ENCODE measurements around the gene EDC4. TPM values are rescaled to one million over a fixed set of nuclear protein-coding genes. Genes with fewer than 3 reads are reported as not detected.

EDC4 gene
- total RNA-seq, 1 donor from 2014 or later = 100 TPM

DNA sequence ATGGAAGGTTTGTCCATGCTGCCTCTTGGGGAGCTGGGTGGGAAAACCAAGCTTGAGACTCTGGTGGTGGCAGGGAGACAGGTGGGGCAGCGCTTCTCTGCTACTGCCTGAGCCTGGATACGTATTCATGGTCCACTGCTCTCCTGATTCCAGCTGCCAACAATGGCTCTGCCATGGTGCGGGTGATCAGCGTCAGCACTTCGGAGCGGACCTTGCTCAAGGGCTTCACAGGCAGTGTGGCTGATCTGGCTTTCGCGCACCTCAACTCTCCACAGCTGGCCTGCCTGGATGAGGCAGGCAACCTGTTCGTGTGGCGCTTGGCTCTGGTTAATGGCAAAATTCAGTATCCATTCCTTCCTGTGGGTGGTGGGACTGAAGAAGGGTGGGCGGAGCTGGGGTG lies 4.2 kb downstream of the EDC4 start:
- H3K4me3 Mint-ChIP-seq = no peak overlapping the region
- DNase-seq (ENCODE audit: low read depth, low spot score) = no peak
- H3K27me3 Mint-ChIP-seq (ENCODE audit: low read depth) = no peaks in the 10 kb centered on the region
- H3K36me3 Mint-ChIP-seq (ENCODE audit: low read depth) = peaks cover 12% of the 10 kb centered on the region
- H3K27ac Mint-ChIP-seq (ENCODE audit: unreplicated experiment) = no peak overlapping the region
- no peak for TF ChIP-seq CTCF (conservative IDR thresholded peaks at IDR 0.05)
- H3K9me3 Mint-ChIP-seq = no peaks in the 10 kb centered on the region
- H3K4me1 Mint-ChIP-seq = peaks cover 28% of the 10 kb centered on the region

DNA sequence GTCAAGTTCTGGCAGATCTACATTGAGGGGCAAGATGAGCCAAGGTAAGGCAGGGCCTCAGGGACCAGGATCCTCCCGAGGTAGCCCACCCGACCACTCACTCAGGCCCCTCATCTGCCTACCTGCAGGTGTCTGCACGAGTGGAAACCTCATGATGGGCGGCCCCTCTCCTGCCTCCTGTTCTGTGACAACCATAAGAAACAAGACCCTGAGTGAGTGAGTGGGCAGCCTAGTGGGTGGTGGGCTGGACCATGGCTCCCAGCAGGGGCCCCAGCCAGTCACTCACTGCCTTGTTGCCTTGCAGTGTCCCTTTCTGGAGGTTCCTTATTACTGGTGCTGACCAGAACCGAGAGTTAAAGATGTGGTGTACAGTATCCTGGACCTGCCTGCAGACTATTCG lies 5.4 kb downstream of the EDC4 start:
- H3K4me1 Mint-ChIP-seq = peaks cover 22% of the 10 kb centered on the region
- no peaks in the 10 kb centered on the region for H3K9me3 Mint-ChIP-seq
- peaks cover 12% of the 10 kb centered on the region for H3K36me3 Mint-ChIP-seq (ENCODE audit: low read depth)
- DNase-seq (ENCODE audit: low read depth, low spot score) = no peak
- no peak for TF ChIP-seq CTCF (conservative IDR thresholded peaks at IDR 0.05)
- no peak overlapping the region for H3K4me3 Mint-ChIP-seq
- no peaks in the 10 kb centered on the region for H3K27me3 Mint-ChIP-seq (ENCODE audit: low read depth)
- H3K27ac Mint-ChIP-seq (ENCODE audit: unreplicated experiment) = no peak overlapping the region

DNA sequence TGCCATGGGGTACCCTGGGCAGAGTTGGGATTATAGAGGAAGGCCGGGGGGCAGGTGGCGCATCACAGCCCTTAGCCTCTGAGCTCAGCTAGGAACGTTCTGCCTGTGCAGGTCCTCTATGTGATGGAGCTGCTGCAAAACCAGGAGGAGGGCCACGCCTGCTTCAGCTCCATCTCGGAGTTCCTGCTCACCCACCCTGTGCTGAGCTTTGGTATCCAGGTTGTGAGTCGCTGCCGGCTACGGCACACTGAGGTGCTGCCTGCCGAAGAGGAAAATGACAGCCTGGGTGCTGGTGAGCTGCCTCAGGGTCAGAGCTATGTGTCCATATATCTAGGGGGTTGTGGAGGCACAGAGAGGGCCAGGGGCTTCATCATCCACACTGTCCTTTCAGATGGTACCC lies 6.0 kb downstream of the EDC4 start:
- Mint-ChIP-seq H3K9me3 (no peaks in the 10 kb centered on the region), H3K4me3 (no peak overlapping the region), H3K36me3 (ENCODE audit: low read depth) (peaks cover 9% of the 10 kb centered on the region), H3K27me3 (ENCODE audit: low read depth) (no peaks in the 10 kb centered on the region), H3K4me1 (peaks cover 16% of the 10 kb centered on the region), H3K27ac (ENCODE audit: unreplicated experiment) (no peak overlapping the region)
- TF ChIP-seq CTCF (conservative IDR thresholded peaks at IDR 0.05) = no peak
- DNase-seq (ENCODE audit: low read depth, low spot score) = no peak

DNA sequence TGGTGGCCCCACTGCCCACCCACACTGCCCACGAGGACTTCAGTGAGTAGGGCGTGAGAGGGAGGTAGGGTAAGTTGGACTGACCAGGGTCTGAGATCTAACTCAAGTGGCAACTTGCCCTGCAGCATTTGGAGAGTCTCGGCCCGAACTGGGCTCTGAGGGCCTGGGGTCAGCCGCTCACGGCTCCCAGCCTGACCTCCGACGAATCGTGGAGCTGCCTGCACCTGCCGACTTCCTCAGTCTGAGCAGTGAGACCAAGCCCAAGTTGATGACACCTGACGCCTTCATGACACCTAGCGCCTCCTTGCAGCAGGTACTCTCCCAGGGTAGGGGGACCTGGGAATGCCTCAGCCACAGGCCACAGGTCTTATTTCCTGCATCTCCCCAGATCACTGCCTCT lies 6.6 kb downstream of the EDC4 start:
- Mint-ChIP-seq H3K4me1 (peaks cover 13% of the 10 kb centered on the region), H3K4me3 (no peak overlapping the region), H3K9me3 (no peaks in the 10 kb centered on the region), H3K36me3 (ENCODE audit: low read depth) (peaks cover 11% of the 10 kb centered on the region), H3K27me3 (ENCODE audit: low read depth) (no peaks in the 10 kb centered on the region), H3K27ac (ENCODE audit: unreplicated experiment) (no peak overlapping the region)
- TF ChIP-seq CTCF (conservative IDR thresholded peaks at IDR 0.05) = no peak
- no peak for DNase-seq (ENCODE audit: low read depth, low spot score)

DNA sequence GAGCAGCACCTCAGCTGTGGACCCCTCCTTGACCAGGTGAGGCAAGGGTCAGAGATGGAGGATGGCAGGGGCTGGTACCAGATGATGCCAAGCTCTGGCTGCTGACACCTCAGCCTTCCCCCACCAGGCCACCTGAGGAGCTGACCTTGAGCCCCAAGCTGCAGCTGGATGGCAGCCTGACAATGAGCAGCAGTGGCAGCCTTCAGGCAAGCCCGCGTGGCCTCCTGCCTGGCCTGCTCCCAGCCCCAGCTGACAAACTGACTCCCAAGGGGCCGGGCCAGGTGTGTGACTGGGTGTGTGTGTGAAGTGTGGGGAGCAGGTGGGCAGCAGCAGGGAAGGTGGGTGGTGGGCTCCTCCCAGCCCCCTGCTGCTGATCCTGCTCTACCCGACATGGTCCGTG lies 7.1 kb downstream of the EDC4 start:
- Mint-ChIP-seq H3K4me3 (no peak overlapping the region), H3K4me1 (peaks cover 13% of the 10 kb centered on the region), H3K9me3 (no peaks in the 10 kb centered on the region), H3K36me3 (ENCODE audit: low read depth) (peaks cover 12% of the 10 kb centered on the region), H3K27me3 (ENCODE audit: low read depth) (no peaks in the 10 kb centered on the region), H3K27ac (ENCODE audit: unreplicated experiment) (no peak overlapping the region)
- no peak for TF ChIP-seq CTCF (conservative IDR thresholded peaks at IDR 0.05)
- DNase-seq (ENCODE audit: low read depth, low spot score) = no peak

- no peak for TF ChIP-seq CTCF (conservative IDR thresholded peaks at IDR 0.05)
- Mint-ChIP-seq H3K4me1 (peaks cover 6% of the 10 kb centered on the region), H3K36me3 (ENCODE audit: low read depth) (peaks cover 7% of the 10 kb centered on the region), H3K9me3 (no peaks in the 10 kb centered on the region), H3K27ac (ENCODE audit: unreplicated experiment) (no peak overlapping the region), H3K27me3 (ENCODE audit: low read depth) (no peaks in the 10 kb centered on the region), H3K4me3 (no peak overlapping the region)
- no peak for DNase-seq (ENCODE audit: low read depth, low spot score)
Measured at GRCh38 chr16:67880584-67880983, 7.7 kb downstream of the EDC4 start.
